HG03060 (cell line): Measurements from ENCODE around the gene MADCAM1.

ENCODE experiments used
- ATAC-seq: cut with Tn5 transposase; IDR thresholded peaks from one replicate; pipeline ENCODE4 v1.9.1; 2021; ENCODE audit warnings: low read depth, moderate number of reproducible peaks; ENCODE audit not compliant: unreplicated experiment

MADCAM1 gene

GRCh38 chr19:547836-548720 is 51.8 kb downstream of the MADCAM1 start:
- ATAC-seq, result no peak

DNA sequence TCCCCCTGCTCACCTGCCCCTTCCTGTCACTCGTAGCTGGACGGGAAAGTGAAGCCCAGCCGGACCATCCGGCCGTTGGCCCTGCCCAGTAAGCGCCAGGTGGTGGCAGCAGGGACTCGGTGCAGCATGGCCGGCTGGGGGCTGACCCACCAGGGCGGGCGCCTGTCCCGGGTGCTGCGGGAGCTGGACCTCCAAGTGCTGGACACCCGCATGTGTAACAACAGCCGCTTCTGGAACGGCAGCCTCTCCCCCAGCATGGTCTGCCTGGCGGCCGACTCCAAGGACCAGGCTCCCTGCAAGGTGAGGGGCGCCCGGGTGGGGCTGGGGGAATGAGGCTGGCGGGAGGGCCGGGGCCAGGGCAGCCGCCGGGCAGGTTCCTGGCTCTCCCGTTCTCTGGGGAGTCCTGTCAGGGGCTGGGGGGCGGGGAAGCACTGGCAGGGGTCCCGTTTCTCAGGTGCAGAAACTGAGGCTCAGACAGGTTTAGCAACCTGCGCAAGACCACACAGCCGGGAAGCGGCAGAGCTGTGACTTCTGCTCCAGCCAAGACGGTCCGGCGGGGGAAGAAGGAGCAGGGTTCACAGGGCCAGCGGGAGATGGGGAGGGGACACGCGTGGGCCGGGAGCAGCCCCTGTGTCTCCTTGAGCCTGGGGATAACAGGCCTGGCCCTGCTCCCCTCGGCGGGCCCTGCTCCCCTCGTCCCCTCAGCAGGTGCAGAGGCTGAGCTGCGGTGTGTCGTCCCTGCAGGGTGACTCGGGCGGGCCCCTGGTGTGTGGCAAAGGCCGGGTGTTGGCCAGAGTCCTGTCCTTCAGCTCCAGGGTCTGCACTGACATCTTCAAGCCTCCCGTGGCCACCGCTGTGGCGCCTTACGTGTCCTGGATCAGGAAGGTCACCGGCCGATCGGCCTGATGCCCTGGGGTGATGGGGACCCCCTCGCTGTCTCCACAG is 52.9 kb downstream of the MADCAM1 start:
- ATAC-seq, result no peak

- ATAC-seq, result no peak
Measured at GRCh38 chr19:554817-555216, 58.5 kb downstream of the MADCAM1 start.
